GM12872 (cell line): Measurements from ENCODE around the gene AJUBA.

Experiments used
- CTCF ChIP-seq: IDR thresholded peaks from 3 replicates; pipeline ENCODE4 v1.5.1; 2011; ENCODE audit warnings: low read depth, mild to moderate bottlenecking, low read length, moderate library complexity; ENCODE audit not compliant: insufficient read depth

Gene AJUBA

GRCh38 chr14:22929104-22929960 is 53.0 kb downstream of the AJUBA start, which contains the start of gene PRMT5:
Gene PRMT5 (minus strand): TSS chr14:22929376. CDS start chr14:22929361, 15 bp downstream.
- TF ChIP-seq CTCF, result no peak

DNA sequence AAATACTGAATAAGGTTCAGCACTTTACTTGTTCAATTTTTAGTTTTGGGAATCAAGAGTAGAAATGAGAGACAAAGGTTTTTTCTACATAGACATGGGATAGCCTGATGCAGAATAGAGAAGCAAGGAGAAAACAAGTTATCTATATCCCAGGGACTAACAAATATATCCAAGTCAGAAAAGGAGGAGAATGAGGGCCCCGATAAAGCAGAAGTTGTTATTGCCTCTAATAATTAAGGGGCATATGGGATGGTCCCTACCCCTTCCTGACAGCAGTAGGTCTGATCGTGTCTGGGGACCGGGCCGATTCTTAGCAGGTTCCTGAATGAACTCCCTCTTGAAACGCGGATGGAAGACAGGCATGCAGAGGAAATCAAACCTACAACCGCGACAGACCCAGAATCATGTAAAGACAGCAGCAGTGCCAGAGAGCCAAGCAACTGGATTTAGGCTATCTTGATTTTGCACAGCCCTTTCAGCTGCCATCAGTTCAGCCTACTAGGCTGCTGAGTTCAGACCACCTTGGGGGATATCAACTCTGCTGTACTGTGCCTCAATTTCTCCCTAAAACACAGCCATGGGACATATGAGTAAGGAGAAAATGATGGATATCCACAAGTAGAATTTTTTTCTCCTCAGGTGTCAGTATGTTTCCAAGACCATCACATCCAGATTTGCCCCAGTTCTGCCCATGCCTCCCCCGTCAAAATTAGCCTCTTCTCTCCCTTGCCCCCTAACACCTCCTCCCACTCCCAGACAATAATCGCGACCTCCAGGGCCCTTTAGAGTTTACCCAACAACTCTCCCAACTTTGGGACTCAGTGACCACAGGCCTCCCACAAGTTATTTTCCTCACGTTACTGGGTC is 53.9 kb downstream of the AJUBA start:
- TF ChIP-seq CTCF, result no peak

GRCh38 chr14:22926316-22926715 is 56.0 kb downstream of the AJUBA start:
- no peak for TF ChIP-seq CTCF

- TF ChIP-seq CTCF, result no peak
Observed at GRCh38 chr14:22925513-22925912, 56.8 kb downstream of the AJUBA start.

DNA sequence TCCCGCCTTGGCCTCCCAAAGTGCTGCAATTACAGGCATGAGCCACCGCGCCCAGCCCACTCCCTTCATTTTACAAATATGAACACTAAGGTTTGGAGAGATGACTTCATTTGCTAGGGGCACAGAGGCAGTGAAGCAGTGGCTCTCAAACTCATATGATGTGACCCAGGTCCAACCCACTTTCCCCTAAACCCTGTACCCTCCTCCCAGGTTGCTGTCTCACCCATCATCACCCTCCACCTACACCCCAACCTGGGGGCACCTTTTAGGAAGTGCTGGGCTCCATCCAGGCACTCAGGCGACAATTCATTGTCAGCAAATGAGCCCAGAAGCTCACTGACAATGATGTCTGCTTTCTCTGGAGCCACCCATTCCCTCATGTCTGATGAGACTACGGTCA is 58.6 kb downstream of the AJUBA start:
- TF ChIP-seq CTCF, result no peak

GRCh38 chr14:22922294-22922693 is 60.1 kb downstream of the AJUBA start:
- TF ChIP-seq CTCF, result no peak
